HG03565 (cell line): ENCODE results near the gene C1orf198.

Source experiments
- ATAC-seq: cut with Tn5 transposase; IDR thresholded peaks from one replicate; pipeline ENCODE4 v1.9.1; 2021; ENCODE audit warnings: mild to moderate bottlenecking, moderate library complexity; ENCODE audit not compliant: unreplicated experiment

The C1orf198 gene

GRCh38 chr1:230836793-230837192 is 31.5 kb downstream of the C1orf198 start:
- ATAC-seq: no peak

GRCh38 chr1:230836347-230836746 is 32.0 kb downstream of the C1orf198 start:
- no peak for ATAC-seq

GRCh38 chr1:230834292-230834691 is 34.0 kb downstream of the C1orf198 start:
- ATAC-seq: no peak

GRCh38 chr1:230833511-230833910 is 34.8 kb downstream of the C1orf198 start:
- no peak for ATAC-seq

- ATAC-seq: no peak
Observed at GRCh38 chr1:230832476-230832875, 35.8 kb downstream of the C1orf198 start.

GRCh38 chr1:230831771-230832170 is 36.5 kb downstream of the C1orf198 start:
- no peak for ATAC-seq

- no peak for ATAC-seq
Observed at GRCh38 chr1:230828421-230828820, 39.9 kb downstream of the C1orf198 start.

GRCh38 chr1:230827801-230828200 is 40.5 kb downstream of the C1orf198 start:
- no peak for ATAC-seq

- no peak for ATAC-seq
Observed at GRCh38 chr1:230827081-230827681, 41.1 kb downstream of the C1orf198 start.

- no peak for ATAC-seq
Observed at GRCh38 chr1:230826166-230826875, 42.0 kb downstream of the C1orf198 start.

- ATAC-seq: no peak
Observed at GRCh38 chr1:230825761-230826160, 42.6 kb downstream of the C1orf198 start.

GRCh38 chr1:230824919-230825721 is 43.2 kb downstream of the C1orf198 start:
- no peak for ATAC-seq

GRCh38 chr1:230824551-230824918 is 43.8 kb downstream of the C1orf198 start:
- ATAC-seq: no peak

GRCh38 chr1:230823931-230824381 is 44.4 kb downstream of the C1orf198 start:
- ATAC-seq: no peak

- no peak for ATAC-seq
Observed at GRCh38 chr1:230823426-230823825, 44.9 kb downstream of the C1orf198 start.

GRCh38 chr1:230822092-230822581 is 46.2 kb downstream of the C1orf198 start:
- ATAC-seq: no peak

- no peak for ATAC-seq
Observed at GRCh38 chr1:230821346-230821745, 47.0 kb downstream of the C1orf198 start.

GRCh38 chr1:230820568-230820967 is 47.8 kb downstream of the C1orf198 start:
- ATAC-seq: no peak

- no peak for ATAC-seq
Observed at GRCh38 chr1:230819976-230820375, 48.3 kb downstream of the C1orf198 start.

- ATAC-seq: no peak
Observed at GRCh38 chr1:230818901-230819300, 49.4 kb downstream of the C1orf198 start.

GRCh38 chr1:230818367-230818766 is 50.0 kb downstream of the C1orf198 start:
- no peak for ATAC-seq

- no peak for ATAC-seq
Observed at GRCh38 chr1:230816018-230816417, 52.3 kb downstream of the C1orf198 start.
